Ascending aorta (tissue), 2 donors: ENCODE results near the gene KCNIP4. TPM values are rescaled to one million over a fixed set of nuclear protein-coding genes. Genes with fewer than 3 reads are reported as not detected.

Experiments
- DNase-seq, 2 donors: peaks; one replicate each; pipeline ENCODE4 v3.0.0-alpha.2; 2019; ENCODE audit warnings: low spot score in 2 of 2
- H3K27ac ChIP-seq, 2 donors: fragments of 200-600 bp; sonication (generic); one replicate each; pipeline ENCODE4 v1.5.1; 2016 to 2017; ENCODE audit warnings: mild to moderate bottlenecking in 1 of 2
- H3K27me3 ChIP-seq: fragments of 200-600 bp; sonication (generic); one replicate; pipeline ENCODE4 v1.5.1; 2017
- H3K36me3 ChIP-seq, 2 donors: fragments of 200-600 bp; sonication (generic); one replicate each; pipeline ENCODE4 v1.5.1; 2016
- H3K4me1 ChIP-seq, 2 donors: fragments of 200-600 bp; sonication (generic); one replicate each; pipeline ENCODE4 v1.5.1; 2016 to 2017; ENCODE audit warnings: mild to moderate bottlenecking in 1 of 2
- H3K4me3 ChIP-seq, 2 donors: fragments of 200-600 bp; sonication (generic); one replicate each; pipeline ENCODE4 v1.5.1; 2016 to 2017; ENCODE audit warnings: mild to moderate bottlenecking in 1 of 2
- H3K9me3 ChIP-seq, 2 donors: fragments of 200-600 bp; sonication (generic); one replicate each; pipeline ENCODE4 v1.5.1; 2016
- intact Hi-C: fragments of 100-400 bp; cut with DNase I; formaldehyde crosslinking; loops from one replicate; pipeline ENCODE4 v1.15.1; 2023
- total RNA-seq: library from RNA; depleted of rRNA; stranded (reverse); fragments of >200 nt; gene quantifications from one replicate; pipeline ENCODE4 v1.1.0, GENCODE V29; 2016
- TF ChIP-seq, protein P1 (sequence below), 3 experiments: fragments of 200-600 bp in 2 of 3; fragments of 450-650 bp in 1 of 3; sonication (generic) in 2 of 3; IDR thresholded peaks; one replicate each; pipeline ENCODE4 v1.5.1; 2016 to 2019; ENCODE audit warnings: antibody characterized with exemption in 3 of 3, mild to moderate bottlenecking in 1 of 3, moderate library complexity in 1 of 3

The KCNIP4 gene
- total RNA-seq, 1 donor from 2014 or later, result not detected

DNA sequence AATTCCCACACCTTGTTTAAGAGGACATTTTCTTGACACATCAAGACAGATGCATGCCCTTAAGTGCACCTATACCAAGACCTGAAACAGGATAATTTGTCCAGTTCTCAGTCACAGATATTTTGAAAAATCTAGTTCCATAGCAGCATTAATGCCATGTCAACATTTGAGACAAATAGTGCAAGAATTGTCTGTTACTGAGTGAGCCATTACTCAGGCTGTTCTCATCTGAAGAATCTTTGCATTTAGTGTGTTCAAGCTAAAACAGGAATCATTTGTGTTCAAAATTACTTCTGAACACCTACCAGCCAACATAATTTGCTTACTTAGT, 354.9 kb downstream of the KCNIP4 start:
- no peak for DNase-seq
- intact Hi-C loops, result no loop called here
- Histone ChIP-seq H3K4me1 (no peaks in the 10 kb centered on the region), H3K4me3 (no peak overlapping the region), H3K36me3 (no peaks in the 10 kb centered on the region), H3K27me3 (no peaks in the 10 kb centered on the region), H3K9me3 (no peaks in the 10 kb centered on the region), H3K27ac (no peak overlapping the region)
- TF ChIP-seq, protein P1, sequence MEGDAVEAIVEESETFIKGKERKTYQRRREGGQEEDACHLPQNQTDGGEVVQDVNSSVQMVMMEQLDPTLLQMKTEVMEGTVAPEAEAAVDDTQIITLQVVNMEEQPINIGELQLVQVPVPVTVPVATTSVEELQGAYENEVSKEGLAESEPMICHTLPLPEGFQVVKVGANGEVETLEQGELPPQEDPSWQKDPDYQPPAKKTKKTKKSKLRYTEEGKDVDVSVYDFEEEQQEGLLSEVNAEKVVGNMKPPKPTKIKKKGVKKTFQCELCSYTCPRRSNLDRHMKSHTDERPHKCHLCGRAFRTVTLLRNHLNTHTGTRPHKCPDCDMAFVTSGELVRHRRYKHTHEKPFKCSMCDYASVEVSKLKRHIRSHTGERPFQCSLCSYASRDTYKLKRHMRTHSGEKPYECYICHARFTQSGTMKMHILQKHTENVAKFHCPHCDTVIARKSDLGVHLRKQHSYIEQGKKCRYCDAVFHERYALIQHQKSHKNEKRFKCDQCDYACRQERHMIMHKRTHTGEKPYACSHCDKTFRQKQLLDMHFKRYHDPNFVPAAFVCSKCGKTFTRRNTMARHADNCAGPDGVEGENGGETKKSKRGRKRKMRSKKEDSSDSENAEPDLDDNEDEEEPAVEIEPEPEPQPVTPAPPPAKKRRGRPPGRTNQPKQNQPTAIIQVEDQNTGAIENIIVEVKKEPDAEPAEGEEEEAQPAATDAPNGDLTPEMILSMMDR (IDR thresholded peaks at IDR 0.05), result no peak

DNA sequence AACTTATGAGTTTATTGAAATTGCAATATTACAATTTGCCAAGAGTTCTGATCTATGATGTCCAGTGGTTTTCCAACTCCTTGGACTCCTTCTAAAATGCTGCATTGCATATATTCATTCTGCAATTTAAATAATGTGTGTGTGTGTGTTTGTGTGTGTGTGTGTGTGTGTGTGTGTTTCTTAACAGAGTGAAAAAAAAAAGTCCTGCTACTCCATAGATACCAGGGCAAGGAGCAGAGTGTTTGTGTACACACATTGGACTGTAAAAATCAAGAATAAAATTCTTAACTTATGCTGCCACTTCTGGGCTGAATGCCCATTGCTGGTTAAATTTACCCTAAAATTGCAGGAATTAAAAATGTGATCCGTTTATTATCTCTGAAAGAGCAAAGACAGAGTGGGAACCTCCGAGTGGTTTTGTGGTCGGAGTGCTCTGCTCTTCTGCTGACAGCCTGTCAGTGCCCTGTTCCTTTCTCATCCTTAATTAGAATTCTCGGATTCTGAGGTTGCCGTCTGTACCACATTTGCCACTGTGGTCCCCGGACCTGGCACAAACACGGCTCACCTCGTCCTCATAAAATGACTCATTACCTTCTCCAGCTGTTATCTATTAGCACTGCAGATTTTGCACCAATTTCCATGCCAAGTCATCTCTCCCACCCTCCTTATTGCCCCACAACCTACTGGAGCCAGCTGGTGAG, 355.5 kb downstream of the KCNIP4 start:
- no peaks in the 10 kb centered on the region for H3K27me3 ChIP-seq
- DNase-seq, result no peak
- no peak overlapping the region for H3K27ac ChIP-seq
- H3K4me1 ChIP-seq, result no peaks in the 10 kb centered on the region
- intact Hi-C loops, result no loop called here
- no peak overlapping the region for H3K4me3 ChIP-seq
- no peaks in the 10 kb centered on the region for H3K9me3 ChIP-seq
- no peaks in the 10 kb centered on the region for H3K36me3 ChIP-seq
- TF ChIP-seq, protein P1 (IDR thresholded peaks at IDR 0.05), result no peak

DNA sequence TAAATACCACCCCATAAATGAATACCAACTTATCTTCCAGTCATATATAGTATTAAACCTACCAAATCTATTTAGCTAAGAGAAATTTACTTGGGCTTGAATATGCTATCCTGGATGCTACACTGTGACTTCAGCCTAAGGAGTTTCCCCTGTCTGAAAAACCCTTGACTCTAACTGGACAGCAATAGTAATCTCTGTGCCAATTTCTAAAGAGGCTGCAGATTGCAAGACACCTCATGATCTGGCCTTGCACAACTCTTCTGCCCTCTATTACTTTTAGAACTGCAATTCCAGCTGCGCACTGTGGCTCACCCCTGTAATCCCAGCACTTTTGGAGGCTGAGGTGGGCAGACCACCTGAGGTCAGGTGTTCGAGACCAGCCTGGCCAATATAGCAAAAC, 371.5 kb downstream of the KCNIP4 start:
- Histone ChIP-seq H3K4me3 (no peak overlapping the region), H3K9me3 (no peaks in the 10 kb centered on the region), H3K27me3 (no peaks in the 10 kb centered on the region), H3K27ac (no peak overlapping the region), H3K4me1 (no peaks in the 10 kb centered on the region), H3K36me3 (no peaks in the 10 kb centered on the region)
- TF ChIP-seq, protein P1 (IDR thresholded peaks at IDR 0.05), result no peak
- intact Hi-C loops, result no loop called here
- DNase-seq, result no peak

DNA sequence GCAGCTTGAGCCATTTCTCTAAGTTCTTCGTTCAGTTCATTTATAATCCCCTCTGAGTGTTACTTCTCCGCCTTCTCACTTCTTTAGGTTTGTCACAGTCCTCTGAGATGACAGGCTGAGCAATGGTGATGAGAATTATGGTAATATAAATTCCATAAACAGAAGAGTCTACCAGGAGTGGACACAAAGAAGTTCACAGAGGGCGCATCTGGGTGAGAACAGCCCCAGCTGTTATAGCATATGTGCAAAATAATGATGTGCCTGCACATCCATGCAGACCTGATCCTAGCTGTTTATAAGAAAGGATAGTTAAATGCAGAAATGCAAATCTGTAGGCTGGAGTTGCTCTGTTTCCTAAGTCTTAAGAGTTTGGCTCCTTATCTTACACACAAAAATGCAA, 377.5 kb downstream of the KCNIP4 start:
- no peaks in the 10 kb centered on the region for H3K27me3 ChIP-seq
- DNase-seq, result no peak
- H3K9me3 ChIP-seq, result no peaks in the 10 kb centered on the region
- H3K36me3 ChIP-seq, result no peaks in the 10 kb centered on the region
- no peak overlapping the region for H3K27ac ChIP-seq
- TF ChIP-seq, protein P1 (IDR thresholded peaks at IDR 0.05), result no peak
- intact Hi-C loops, result no loop called here
- no peaks in the 10 kb centered on the region for H3K4me1 ChIP-seq
- no peak overlapping the region for H3K4me3 ChIP-seq

DNA sequence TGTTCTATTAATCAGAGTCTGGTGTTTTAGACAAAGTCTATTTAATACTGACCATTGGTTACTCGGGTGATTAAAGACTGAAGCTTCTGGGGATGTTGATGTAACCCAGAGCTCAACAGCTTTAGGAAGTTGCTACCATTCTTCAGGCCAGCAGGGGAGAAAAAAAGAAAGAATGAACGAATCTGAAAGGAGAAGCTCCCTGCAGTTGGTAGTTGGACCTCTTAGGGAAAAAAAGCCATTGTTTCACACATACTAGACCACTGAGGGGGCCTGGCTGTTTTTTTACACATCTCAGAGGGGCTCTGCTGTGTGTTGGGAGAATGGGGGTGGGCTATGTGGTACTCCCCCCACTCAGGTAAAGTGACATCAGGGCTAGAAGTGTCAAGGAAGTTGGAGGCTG, 378.9 kb downstream of the KCNIP4 start:
- no peaks in the 10 kb centered on the region for H3K36me3 ChIP-seq
- no peak for DNase-seq
- no peak overlapping the region for H3K27ac ChIP-seq
- TF ChIP-seq, protein P1 (IDR thresholded peaks at IDR 0.05), result no peak
- H3K4me3 ChIP-seq, result no peak overlapping the region
- no peaks in the 10 kb centered on the region for H3K9me3 ChIP-seq
- no peaks in the 10 kb centered on the region for H3K27me3 ChIP-seq
- intact Hi-C loops, result no loop called here
- H3K4me1 ChIP-seq, result no peaks in the 10 kb centered on the region

DNA sequence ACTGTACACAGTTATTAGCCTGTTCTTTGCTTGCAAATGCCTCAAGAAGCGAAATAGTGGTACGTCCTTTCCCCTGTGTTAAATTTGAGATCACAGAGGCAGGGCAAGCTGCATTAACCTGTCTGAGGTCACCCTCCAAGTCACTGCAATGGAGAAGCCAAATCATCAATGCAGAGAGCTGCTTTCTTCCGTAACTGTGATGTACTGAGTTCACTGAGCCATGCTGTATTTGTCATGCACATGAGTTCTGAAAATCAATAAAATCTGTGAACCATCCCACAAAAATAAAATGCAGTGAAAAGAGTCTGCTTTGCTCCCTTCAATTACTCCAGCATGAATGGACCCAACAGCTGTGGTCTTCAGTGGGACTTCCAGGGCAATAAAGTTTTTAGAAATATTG, 393.5 kb downstream of the KCNIP4 start:
- intact Hi-C loops, result no loop called here
- DNase-seq, result no peak
- no peak overlapping the region for H3K27ac ChIP-seq
- no peak overlapping the region for H3K4me3 ChIP-seq
- no peaks in the 10 kb centered on the region for H3K4me1 ChIP-seq
- TF ChIP-seq, protein P1 (IDR thresholded peaks at IDR 0.05), result no peak
- H3K27me3 ChIP-seq, result no peaks in the 10 kb centered on the region
- H3K9me3 ChIP-seq, result no peaks in the 10 kb centered on the region
- no peaks in the 10 kb centered on the region for H3K36me3 ChIP-seq
